Loucy (cell line): ENCODE results near the gene ST3GAL2.

ENCODE experiments used
- EZH2phosphoT487 ChIP-seq: fragments of 200-600 bp; IDR thresholded peaks from 2 replicates; pipeline ENCODE4 v1.6.1; 2018; ENCODE audit warnings: antibody characterized with exemption, mild to moderate bottlenecking, moderate library complexity, borderline replicate concordance
- TF ChIP-seq, protein P1 (sequence below): fragments of 200-600 bp; sonication (generic); conservative IDR thresholded peaks from 2 replicates; pipeline ENCODE4 v1.5.1; 2014; ENCODE audit warnings: mild to moderate bottlenecking, antibody characterized with exemption, low read length

DNA sequence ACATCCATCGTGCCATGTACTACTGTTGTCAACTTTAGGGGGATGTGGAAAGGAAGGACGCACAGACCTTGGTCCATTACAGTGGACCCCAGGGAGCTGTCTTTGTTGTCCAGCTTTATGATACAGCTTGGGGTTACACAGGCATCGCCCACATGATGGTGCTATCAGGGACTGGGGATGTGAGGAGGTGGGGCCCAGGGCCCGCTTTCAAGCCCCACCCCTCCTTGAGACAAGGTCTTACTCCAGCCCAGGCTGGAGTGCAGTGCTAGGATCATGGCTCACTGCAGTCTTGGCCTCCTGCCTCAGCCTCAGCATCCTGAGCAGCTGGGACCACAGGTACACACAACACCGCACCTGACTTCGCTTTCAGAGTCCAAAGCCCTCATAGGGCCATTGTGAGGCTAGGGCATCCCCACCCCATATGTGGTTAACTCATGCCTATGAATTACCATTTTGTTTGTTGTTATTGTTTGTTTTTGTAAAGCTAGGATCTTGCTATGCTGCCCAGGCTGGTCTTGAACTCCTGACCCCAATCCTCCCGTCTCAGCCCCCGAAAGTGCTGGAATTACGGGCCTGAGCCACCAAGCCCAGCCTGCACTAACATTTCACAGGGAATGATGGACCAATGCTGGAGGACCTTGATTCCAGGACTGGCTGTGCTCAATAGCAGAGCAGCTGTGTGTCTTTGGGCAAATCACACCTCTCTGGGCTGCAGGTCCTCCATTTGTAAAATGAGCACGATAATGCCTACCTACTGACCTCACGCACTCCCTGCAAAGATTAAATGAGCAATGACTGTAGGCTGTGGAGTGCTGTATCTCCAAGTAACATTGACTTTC, 17.2 kb downstream of the ST3GAL2 start:
- TF ChIP-seq, protein P1, sequence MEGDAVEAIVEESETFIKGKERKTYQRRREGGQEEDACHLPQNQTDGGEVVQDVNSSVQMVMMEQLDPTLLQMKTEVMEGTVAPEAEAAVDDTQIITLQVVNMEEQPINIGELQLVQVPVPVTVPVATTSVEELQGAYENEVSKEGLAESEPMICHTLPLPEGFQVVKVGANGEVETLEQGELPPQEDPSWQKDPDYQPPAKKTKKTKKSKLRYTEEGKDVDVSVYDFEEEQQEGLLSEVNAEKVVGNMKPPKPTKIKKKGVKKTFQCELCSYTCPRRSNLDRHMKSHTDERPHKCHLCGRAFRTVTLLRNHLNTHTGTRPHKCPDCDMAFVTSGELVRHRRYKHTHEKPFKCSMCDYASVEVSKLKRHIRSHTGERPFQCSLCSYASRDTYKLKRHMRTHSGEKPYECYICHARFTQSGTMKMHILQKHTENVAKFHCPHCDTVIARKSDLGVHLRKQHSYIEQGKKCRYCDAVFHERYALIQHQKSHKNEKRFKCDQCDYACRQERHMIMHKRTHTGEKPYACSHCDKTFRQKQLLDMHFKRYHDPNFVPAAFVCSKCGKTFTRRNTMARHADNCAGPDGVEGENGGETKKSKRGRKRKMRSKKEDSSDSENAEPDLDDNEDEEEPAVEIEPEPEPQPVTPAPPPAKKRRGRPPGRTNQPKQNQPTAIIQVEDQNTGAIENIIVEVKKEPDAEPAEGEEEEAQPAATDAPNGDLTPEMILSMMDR = no peak
- no peak for TF ChIP-seq EZH2phosphoT487
